GM19099 (cell line): ENCODE measurements around the gene OTOG.

ENCODE experiments used
- POLR2A ChIP-seq: IDR thresholded peaks from 3 replicates; pipeline ENCODE4 v1.6.1; 2011; ENCODE audit warnings: low read depth; ENCODE audit not compliant: insufficient read length; ENCODE audit errors: extremely low read depth

The OTOG gene

GRCh38 chr11:17543041-17543440, 4.0 kb upstream of the OTOG start:
- no peak for TF ChIP-seq POLR2A

- TF ChIP-seq POLR2A = no peak
Observed at GRCh38 chr11:17543574-17544180, 3.4 kb upstream of the OTOG start.

GRCh38 chr11:17544181-17544622, 2.9 kb upstream of the OTOG start, which contains the start of gene USH1C:
Gene USH1C, minus strand, starts transcription at chr11:17544416. Its CDS starts 109 bp downstream, at chr11:17544307.
- TF ChIP-seq POLR2A = no peak

GRCh38 chr11:17546240-17546639, 819 bp upstream of the OTOG start:
- no peak for TF ChIP-seq POLR2A

- no peak for TF ChIP-seq POLR2A
Observed at GRCh38 chr11:17547932-17548331, 873 bp downstream of the OTOG start.

GRCh38 chr11:17548444-17548843, 1.4 kb downstream of the OTOG start:
- no peak for TF ChIP-seq POLR2A

GRCh38 chr11:17550450-17551346, 3.6 kb downstream of the OTOG start:
- TF ChIP-seq POLR2A = no peak

- TF ChIP-seq POLR2A = no peak
Observed at GRCh38 chr11:17551347-17552040, 4.4 kb downstream of the OTOG start.

- no peak for TF ChIP-seq POLR2A
Observed at GRCh38 chr11:17552041-17552355, 4.9 kb downstream of the OTOG start.

GRCh38 chr11:17552392-17553248, 5.6 kb downstream of the OTOG start:
- no peak for TF ChIP-seq POLR2A

GRCh38 chr11:17553249-17553546, 6.1 kb downstream of the OTOG start:
- TF ChIP-seq POLR2A = no peak

- no peak for TF ChIP-seq POLR2A
Observed at GRCh38 chr11:17554487-17554886, 7.4 kb downstream of the OTOG start.

- TF ChIP-seq POLR2A = no peak
Observed at GRCh38 chr11:17556999-17557398, 9.9 kb downstream of the OTOG start.

GRCh38 chr11:17558025-17558780, 11.1 kb downstream of the OTOG start:
- no peak for TF ChIP-seq POLR2A
